NCI-H1436 treated with DMSO at 0.1 percent for 48 hours (cell line): ENCODE data around the gene CORO2A.

Experiments used
- DNase-seq: peaks from one replicate; lab custom pipeline; 2025; lab: John Stamatoyannopoulos, UW

CORO2A gene

DNA sequence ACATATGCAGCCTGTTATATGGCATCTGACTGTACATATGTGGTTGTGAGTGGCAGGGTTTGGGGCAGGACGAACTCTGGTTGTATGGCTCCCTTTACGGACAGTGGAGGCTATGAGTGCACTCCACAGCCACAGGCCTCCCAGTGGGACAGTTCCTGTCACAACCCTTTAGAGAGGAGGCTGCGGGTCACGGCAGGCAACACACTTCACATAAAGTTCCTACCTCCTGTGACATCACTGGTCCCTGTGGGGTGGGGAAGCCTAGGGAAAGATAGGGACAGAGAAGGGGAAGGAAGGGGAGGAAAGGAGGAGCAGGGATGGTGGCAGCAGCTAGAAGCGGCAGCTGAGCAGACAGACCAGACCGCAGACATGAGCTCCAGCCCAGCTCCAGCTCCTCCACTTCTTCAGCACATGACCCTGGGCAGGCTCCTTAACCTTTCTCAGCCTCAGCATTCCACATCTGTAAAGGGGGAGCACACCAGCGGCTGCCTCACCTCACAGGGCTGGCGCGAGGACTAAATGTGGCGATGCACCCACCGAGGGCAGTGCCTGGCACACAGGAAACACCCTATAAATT is 27.4 kb upstream of the CORO2A start:
- DNase-seq: no peak

DNA sequence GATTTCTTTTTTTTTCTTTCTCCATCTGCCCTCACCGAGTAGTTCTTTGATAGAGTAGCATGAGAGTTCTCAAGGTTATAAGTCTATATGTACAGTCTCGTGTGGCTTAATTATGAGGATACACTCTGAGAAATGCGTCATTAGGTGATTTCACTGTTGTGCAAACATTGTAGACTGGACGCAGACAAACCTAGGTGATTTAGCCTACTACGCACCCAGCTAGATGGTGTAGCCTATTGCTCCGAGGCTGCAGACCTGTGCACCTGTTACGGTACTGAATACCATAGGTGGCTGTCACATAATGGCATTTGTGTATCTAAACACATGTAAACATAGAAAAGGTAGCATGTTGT is 26.9 kb upstream of the CORO2A start:
- no peak for DNase-seq

DNA sequence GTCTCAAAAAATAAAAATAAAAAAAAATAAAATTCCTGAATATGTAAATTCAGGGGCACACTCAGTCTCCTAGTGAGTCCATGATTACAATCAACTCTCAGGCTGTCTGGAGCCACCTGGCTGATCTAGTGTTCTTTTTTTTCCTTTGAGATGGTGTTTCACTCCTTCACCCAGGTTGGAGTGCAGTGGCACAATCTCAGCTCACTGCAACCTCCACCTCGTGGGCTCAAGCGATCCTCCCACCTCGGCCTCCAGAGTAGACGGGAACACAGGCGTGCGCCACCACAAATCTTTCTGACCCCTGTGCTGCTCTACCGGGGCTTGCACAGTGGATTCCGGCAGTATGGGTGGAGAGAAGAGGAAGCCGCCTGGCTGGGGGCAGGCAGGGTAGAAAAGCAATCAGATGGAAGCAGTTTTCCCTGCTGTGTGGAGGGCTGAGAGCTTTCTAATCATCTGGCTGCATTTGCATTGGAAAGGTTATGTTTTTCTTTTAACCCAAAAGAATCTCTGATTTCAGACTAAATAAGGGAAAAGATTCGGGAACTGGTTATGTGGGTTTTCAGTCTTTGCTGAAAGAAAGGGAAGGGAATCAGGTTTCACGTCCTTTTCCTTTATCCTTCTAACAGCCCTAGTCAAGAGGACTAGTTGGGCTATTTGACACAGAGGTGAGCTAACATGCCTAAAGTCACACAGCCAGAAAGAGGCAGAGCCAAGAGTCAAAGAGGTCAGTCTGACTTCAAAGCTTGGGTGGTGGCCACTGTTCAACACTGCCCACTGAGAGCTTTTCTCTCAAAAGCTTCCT is 26.3 kb upstream of the CORO2A start:
- no peak for DNase-seq

DNA sequence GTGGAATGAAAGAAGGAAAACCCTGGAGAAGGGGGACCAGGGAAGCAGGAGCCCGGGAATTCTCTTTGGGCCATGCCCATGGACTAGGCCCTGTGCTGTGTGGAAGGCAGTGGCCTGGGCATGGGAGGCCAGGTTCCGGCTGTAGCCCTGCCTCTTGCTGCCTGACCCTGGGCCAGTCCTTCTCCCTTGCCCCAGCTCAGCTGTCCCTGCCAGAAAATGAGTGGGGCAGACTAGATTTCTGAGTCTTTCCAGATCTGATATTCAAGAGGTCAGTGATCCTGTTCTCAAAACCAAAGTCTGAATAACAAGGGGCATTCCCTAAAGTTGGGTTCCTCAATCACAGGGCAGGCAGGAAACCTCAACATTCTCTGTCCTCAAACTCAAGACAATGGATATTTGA is 24.8 kb upstream of the CORO2A start:
- DNase-seq: no peak

DNA sequence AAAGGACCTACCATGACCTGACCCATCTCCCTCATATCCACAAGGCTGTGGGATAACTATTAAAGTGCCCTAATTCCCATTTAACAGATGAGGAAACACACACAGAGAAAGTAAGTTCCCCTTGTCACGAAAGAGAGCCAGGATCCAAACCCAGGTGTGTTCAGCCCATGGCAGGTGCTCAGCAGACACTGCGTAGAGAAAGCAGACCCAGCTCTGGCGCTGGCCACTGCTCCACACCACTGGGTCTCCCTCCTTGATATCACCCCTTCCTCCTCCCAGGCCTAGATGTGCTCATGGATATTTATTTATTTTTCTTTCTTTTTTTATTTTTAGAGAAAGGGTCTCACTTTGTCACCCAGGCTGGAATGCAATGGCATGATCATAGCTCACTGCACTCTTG is 24.0 kb upstream of the CORO2A start:
- no peak for DNase-seq

GRCh38 chr9:98215821-98216220 is 23.4 kb upstream of the CORO2A start:
- no peak for DNase-seq

DNA sequence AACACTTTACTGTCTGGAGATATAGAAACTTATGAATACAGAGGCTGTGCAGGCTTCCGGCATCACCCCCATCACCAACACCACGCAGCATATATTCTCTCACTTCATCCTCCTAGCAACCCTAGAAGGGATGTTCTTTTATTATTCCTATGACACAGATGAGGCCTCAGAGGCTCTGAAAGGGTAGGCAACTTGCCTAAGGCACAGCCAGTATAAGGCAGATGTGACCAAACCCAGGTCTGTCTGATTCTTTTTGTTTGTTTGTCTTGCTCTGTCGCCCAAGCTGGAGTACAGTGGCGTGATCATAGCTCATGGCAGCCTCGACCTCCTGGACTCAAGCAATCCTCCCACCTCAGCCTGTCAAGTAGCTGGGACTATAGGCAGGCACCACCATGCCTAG is 22.8 kb upstream of the CORO2A start:
- no peak for DNase-seq

DNA sequence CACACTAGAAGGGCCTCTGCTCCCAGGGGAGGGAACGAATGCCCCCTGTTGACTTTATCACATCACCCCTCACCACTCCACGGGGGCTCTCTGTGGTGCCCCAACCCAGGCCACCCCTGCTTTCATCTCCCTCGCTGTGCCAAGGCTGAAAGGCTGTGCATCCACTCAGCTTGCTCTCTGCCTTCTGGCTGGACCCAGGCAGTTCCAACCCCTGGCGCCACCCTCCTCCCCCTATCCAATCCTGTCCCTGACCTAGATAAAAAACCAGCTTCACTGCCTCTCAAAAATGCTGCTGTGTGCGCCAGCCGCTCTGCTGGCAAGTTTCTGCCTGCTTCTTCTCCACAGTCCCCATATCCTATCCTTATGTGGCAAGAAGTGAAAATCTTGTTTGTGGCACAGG is 22.4 kb upstream of the CORO2A start:
- DNase-seq: no peak

GRCh38 chr9:98211260-98211659 is 18.8 kb upstream of the CORO2A start:
- no peak for DNase-seq

DNA sequence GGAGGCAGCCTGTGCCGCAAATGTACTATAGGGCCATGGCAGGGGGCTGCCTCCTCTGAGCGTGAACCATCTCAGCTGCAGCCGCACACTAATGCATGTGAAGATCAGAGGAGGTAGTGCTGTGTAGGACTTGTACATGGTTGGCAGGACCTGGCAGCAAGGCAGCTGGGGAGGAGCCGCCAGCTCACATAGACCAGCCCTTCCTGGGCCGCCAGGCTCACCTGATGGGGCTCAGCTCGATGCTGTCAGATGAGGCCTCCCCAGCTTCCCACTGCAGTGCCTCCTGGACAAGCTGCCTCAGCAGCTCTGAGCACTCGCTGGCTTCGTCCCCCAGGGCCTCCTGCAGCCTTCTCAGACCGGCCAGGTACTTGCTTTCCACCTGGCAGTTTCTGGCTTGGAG is 18.0 kb upstream of the CORO2A start:
- DNase-seq: no peak

- DNase-seq: no peak
These were observed 17.1 kb upstream of the CORO2A start for GRCh38 chr9:98209530-98209929.

DNA sequence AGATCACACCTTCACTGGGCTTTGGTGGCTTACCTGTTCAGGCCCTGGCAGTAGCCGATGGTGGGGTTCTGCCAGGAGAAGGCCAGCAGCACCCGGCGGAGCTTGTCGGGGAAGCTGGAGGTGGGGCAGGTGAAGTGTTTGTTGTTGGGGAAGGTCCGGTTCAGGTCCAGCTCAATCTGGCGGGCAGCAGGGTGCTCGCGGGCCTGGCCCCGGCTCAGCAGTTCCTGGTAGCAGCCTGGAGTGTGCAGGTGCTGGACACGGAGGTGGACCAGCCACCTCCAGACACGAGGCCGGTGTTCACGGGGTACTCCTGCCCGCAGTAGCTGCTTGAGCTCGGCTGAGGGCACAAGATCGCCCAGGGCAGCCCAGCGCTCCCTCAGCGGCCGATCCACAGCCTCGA is 16.2 kb upstream of the CORO2A start:
- DNase-seq: no peak

DNA sequence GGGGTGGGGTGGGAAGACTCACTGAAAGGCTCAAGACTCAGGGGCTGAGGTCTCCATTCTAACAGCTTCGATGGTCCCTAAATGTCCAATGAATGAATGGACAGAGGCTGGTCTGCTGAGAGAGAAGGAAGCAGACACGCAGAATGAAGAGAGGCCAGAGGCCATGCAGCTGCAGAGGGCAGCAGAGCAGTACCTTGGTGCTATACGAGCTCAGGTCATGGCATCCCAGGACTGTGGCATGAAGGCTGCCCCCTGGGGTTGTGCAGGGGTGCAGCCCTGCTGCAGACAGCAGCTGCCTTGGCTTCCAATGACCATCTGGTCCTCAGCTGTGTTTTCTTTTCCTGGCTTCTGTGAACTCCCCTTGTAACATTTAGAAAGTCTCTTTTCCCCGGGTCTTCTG is 15.2 kb upstream of the CORO2A start:
- no peak for DNase-seq

DNA sequence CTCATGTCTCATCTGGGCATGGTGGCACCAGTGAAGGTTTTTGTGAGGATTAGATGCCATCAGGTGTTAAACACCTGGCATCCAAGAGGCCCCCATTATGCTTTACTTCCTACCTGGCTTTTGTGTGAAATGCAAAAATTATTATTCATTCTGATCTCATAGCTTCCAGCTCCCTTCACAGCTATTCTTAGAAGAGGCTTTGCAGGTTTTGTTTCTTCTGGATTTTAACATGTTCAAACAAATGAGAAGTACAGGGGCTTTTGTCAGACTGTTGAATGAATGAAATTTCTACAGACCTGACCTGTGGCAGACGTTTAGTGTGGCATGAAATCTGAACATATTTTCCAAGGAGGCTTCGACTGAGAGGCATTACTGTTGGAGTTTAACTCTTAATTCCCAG is 14.3 kb upstream of the CORO2A start:
- DNase-seq: no peak

DNA sequence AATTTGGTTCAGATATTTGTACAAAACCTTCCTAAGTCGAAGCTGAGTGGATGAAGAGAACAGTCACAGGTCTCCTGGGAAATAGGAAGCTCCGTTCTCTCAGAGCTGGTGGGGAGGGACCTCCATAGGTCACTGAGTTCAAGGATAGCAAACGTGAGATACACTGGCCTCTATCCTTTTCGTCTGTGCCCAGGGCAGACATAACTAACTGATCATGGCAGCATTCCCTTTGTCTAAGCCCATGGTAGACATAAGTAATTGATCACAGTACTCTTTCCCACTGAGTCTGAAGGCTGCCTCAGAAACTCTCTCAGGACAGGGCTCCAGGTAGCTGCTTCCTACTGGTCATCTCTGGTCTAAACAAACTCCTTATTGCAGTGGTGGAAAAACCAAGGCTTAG is 12.3 kb upstream of the CORO2A start:
- DNase-seq: no peak

- DNase-seq: no peak
These were observed 10.7 kb upstream of the CORO2A start for GRCh38 chr9:98203153-98203552.

DNA sequence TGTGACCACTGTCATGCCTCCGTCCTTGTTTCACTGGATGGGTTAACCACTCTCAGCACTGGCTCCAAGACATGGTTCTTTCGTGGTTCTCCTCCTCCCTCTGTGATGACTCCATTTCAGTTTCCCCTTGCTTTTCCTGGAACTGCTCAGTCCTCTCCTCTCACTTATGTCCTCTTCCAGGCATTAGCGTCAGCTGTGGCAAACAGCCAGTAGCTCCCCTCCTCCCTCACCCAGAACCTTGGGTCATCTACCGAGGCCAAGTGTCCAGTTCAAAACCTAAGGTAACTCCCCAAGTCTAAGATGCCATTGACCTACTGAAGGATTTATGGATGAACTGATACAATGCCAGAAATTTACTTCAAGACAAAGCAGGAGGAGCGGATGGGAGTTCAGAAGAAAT is 9.8 kb upstream of the CORO2A start:
- no peak for DNase-seq

- no peak for DNase-seq
These were observed 9.3 kb upstream of the CORO2A start for GRCh38 chr9:98201749-98202148.

- no peak for DNase-seq
These were observed 8.7 kb upstream of the CORO2A start for GRCh38 chr9:98201102-98201501.

DNA sequence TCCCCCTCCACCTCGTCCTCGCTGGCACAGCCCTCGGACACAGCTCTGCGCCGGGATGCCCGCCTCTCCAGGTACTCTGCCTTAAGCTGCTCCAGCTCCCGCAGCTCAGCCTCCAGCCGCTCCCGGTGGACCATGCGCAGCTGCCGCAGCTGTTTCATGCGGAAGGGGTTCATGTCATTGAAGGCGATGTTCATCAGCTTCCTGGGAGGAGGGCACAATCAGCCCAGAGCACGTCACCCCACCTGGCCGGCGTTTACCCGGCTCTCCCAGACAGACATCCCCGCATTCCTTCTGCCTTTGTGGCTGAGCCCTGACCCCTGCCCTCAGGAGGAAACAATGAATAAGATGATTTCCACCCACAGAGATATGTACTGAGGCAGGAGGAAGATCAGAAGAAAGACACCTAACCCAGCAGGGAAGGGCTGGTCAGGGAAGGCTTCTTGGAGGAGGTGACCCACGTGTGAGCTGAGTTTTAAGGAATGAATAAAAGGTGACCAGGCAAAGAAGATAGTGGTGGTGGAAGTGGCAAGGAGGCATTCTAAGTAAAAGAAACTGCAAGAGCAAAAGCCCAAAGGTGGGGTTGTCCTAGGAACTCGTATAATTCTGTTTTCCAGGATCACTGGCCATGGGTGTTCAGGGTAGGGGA is 7.1 kb upstream of the CORO2A start:
- DNase-seq: no peak

DNA sequence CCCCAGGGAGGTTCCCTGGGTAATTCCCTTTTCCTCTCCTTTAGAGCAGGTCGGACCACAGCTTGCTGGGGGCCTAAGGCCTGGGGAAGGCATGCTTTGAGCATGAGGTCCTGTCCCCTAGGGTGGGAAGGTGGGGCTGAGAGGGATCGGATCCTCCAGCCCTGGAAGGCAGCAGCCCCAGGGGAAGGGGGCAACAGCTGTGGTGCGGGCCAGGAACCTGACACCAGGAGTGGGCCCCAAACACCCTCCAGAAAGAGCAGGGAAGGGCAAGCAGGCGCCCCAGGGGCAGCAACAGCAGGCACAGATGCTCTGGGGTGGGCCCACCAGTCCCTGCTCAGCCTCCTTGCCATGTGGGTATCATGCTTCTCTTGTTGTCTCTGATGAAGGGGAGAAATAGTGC is 3.2 kb upstream of the CORO2A start:
- no peak for DNase-seq

- no peak for DNase-seq
These were observed 1.0 kb upstream of the CORO2A start for GRCh38 chr9:98193336-98193944.
